ENCODE results near the gene NT5DC4. TPM values are rescaled to one million over a fixed set of nuclear protein-coding genes. Genes with fewer than 3 reads are reported as not detected.

The NT5DC4 gene
- total RNA-seq, 1 donor from 2014 or later = not detected

GRCh38 chr2:112787729-112788393 is 67.0 kb downstream of the NT5DC4 start:
- no peak for DNase-seq

- DNase-seq = no peak
These were observed 67.8 kb downstream of the NT5DC4 start for GRCh38 chr2:112788653-112789052.

Other genes starting within 250 kb of the NT5DC4 start
- 20.8 and 27.6 TPM in 2 replicates for gene TTL, start 238.9 kb upstream of the NT5DC4 start, total RNA-seq
- 16.8 and 22.0 TPM in 2 replicates for gene POLR1B, start 178.6 kb upstream of the NT5DC4 start, total RNA-seq
- 3.4 and 5.6 TPM in 2 replicates for gene CHCHD5, start 136.4 kb upstream of the NT5DC4 start, total RNA-seq
- 31.1 and 75.5 TPM in 2 replicates for gene SLC20A1, start 75.1 kb upstream of the NT5DC4 start, total RNA-seq
- gene CKAP2L, start 43.6 kb downstream of the NT5DC4 start, total RNA-seq = 2.4 and 12.8 TPM in 2 replicates
- gene IL1A, start 63.5 kb downstream of the NT5DC4 start, total RNA-seq = under 0.01 and 0.19 TPM in 2 replicates
- 0.14 and 0.17 TPM in 2 replicates for gene IL1B, start 115.8 kb downstream of the NT5DC4 start, total RNA-seq
- not detected in 2 replicates for gene IL37, start 190.1 kb downstream of the NT5DC4 start, total RNA-seq